T-helper 9 cell (primary cell): Measurements from ENCODE around the gene MAGED2.
"Not testable (repeated sequence)": the region's sequence is repeated elsewhere in the genome, so short reads cannot be mapped to it uniquely, and the experiment has no call there.

Source experiments
- DNase-seq: peaks from one replicate; pipeline ENCODE4 v3.0.0-alpha.2; 2020
- total RNA-seq, 2 donors: gene quantifications; one replicate each; lab custom pipeline; 2026; lab: John Stamatoyannopoulos, UW

Gene MAGED2
- total RNA-seq, result 132 to 231 reads per million in 2 donors

DNA sequence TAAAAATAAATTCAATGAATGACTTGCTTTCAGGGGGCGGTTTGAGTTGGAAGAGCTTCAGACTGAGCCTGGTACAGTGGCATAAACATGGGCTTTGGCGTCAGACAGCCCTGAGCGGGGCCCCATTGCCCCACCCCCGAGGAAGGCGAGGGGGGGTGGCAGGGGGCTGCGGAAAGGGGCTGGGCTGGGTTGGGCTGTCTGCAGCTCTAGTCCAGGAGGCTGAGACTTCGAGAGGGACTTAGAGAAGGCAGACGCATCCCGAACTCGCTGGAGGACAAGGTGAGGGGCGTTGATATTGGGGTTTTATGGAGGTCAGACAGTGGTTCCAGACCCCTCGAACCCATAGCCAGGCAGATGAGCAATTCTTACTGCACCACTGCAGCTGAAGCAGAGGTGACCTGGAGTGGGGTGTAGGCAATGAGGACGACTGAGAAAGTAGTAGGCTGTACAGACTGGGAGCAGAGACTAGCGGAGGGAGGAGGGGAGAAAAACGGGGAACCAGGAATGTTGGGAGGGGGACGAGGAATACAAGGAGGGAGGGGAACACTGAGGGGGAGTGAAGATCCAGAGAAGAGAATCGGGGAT lies at the start of gene MAGED2:
MAGED2 (plus strand) TSS at position 222 of the 585 bp plus-strand sequence. CDS start 1,587 bp downstream, outside the sequence.
- peak; percentile 37 for DNase-seq

- no peak for DNase-seq
Measured at GRCh38 chrX:54758114-54759055, 49.2 kb upstream of the MAGED2 start.

DNA sequence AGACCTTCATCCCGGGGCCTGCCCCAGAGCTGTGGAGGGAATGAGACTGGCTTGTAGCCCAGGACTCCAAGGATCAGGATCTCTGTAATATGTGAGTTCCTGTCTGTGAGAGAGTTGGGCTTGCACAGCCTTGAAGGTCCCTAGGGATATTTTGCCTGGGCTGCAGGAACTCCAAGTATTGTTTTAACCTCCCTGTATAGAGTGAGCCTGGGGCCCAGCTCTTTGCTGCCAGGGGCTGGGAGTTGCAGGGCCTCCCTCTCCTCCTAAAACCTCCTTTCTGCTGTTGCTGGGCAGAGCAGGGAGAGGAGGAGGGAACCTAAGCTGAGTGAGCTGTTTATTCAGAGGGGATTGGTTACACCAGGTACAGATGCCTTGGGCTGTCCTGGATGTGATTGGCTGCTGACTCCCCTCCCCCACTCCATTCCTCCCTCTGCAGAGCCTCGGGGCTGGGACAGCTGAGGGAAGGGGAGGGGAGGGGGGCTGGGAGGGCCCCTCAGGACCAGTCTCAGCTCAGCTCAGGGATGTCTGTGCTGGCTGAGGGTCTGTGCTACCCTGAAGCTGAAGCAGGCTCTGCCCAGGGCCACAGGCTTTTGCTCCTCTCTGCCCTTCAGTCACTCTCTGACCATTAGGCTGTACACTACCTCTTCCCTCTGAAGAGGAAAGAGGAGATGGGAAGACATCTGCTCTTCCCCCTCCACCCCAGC lies 33.0 kb upstream of the MAGED2 start:
- DNase-seq, result not testable (repeated sequence)

GRCh38 chrX:54776061-54776460 lies 31.5 kb upstream of the MAGED2 start:
- no peak for DNase-seq

DNA sequence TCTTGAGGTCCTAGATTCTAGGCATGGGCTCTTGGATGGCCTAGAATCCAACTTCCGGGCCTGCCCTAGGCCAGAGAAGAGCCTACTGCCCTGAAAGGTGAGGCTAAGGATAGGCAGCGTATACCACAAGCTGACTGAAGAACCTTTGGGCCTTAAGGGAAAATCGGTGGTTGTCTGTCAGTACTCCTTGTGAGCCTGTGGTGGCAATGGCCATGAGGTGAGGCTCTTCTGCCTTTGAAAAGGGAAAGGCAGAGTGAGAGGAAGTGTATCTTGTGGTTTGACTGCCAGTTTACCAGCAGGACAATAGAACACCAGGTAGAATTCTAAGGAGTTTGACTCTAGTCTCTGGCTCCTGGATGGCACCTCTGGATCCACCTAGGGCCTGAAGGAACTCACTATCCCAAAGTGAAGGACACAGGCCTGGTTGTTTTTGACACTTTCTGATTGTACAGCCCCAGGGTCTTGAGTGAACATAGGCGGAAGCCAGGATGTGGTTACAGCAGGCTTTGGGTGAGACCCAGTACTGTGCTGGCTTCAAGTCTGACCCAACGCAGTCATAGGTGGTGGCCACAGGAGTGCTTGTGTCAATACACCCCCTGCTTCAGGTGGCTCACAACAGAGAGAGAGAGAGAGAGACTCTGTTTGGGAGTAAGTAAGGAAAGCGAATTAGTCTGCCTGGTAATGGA lies 30.4 kb upstream of the MAGED2 start:
- DNase-seq, result no peak

GRCh38 chrX:54785901-54786300 lies 21.6 kb upstream of the MAGED2 start:
- DNase-seq, result no peak

DNA sequence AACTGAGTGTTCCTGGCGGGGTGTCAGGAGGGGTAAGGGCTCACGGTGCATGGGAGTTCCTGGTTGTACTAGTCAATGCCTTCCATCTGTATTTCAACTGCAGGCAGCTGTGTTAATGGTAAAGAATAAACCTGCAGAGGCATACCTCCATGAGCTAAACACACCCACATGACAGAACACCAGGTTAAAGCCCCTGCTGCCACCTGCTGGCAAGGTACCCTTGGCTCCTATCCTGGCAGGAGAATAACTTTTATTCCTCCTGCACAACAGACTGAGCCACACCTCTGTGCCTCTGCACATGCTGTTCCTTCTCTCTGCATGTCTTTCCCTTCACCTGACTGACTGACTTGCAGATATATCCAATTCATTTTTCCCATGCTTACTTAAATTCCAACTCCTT lies 20.6 kb upstream of the MAGED2 start:
- peak; percentile 16 for DNase-seq

DNA sequence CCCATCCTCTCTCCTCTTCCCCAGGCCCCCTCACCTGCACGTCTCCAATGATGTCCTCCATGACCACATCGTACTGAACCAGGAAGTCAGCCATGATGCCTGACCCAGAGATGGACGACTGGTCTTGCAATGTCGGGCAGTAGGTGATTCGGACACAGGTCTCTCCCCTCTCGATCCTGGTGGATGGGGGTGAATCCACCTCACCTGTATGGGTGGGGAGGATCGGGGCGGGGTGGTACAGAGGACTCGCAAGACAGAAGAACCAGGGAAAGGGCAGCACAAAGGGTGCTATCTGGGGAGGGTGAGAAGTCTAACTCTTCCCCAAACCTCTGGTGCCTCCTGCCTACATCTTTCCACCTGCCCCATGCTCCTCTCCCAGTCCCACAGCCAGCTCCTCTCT lies 19.1 kb upstream of the MAGED2 start:
- no peak for DNase-seq

DNA sequence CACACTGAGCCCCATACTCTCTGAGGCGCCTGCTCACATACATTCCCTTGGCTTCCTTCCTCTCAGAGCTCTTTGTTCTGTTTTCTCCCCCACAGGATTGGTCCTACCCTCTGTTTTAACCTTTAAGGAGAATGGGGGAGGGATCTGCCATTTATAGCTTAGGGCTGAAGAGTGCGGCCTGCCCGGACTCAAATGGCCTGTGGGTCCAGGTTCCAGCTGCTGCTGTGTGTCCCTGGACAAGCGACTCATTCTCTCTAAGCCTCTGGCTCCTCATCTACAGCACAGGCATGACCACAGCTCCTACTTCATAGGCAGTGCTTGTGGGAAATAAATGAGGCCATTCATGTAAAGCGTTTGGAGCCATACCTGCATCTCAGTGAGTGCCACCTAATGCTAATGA lies 18.1 kb upstream of the MAGED2 start:
- DNase-seq, result not testable (repeated sequence)

DNA sequence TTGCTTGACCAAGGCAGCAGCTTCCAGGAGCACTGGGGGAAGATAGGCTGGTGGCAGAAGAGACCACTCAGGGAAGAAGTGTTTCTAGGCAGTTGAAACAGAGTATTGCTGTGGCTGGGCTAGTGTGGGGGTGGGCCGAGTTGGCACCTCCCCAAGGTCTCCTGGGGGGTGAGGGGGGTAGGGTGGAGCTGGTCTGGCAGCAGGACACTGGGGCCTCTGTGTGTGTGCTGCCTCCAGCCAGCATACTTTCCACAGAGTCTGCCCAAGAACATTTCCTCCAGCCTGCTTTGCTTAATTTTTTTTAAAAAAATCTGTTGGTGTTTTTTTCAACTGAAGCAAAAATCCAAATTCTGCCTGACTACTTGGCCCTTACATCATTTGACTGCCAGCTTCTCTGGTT lies 13.5 kb upstream of the MAGED2 start:
- DNase-seq, result no peak

- DNase-seq, result no peak
Measured at GRCh38 chrX:54794795-54795194, 12.8 kb upstream of the MAGED2 start.

- DNase-seq, result no peak
Measured at GRCh38 chrX:54798137-54798536, 9.4 kb upstream of the MAGED2 start, which contains the start of gene ITIH6. Gene ITIH6, minus strand, starts transcription at chrX:54798255. Its CDS starts 45 bp downstream, at chrX:54798210.

DNA sequence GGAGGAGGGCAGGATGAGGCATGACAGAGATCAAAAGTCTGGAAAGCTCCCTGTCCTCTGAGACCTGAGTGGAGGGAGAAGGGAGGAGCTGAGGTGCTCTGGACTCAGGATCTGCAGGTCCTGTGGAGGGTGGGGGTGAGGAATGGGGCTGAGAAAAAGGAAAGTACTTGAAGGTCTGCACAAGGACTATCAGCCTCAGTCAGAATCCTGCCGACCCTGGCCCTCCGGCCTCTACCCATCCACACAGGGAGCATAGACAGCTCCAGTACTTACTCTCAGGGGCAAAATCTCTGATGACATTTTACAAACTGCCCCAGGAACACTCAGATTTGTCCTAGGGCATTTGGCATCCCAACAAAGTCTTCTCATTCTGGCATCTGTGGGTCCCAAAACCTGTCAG lies 8.5 kb upstream of the MAGED2 start:
- DNase-seq, result no peak

GRCh38 chrX:54808109-54808604 lies 612 bp downstream of the MAGED2 start:
- DNase-seq, result peak; percentile 39

DNA sequence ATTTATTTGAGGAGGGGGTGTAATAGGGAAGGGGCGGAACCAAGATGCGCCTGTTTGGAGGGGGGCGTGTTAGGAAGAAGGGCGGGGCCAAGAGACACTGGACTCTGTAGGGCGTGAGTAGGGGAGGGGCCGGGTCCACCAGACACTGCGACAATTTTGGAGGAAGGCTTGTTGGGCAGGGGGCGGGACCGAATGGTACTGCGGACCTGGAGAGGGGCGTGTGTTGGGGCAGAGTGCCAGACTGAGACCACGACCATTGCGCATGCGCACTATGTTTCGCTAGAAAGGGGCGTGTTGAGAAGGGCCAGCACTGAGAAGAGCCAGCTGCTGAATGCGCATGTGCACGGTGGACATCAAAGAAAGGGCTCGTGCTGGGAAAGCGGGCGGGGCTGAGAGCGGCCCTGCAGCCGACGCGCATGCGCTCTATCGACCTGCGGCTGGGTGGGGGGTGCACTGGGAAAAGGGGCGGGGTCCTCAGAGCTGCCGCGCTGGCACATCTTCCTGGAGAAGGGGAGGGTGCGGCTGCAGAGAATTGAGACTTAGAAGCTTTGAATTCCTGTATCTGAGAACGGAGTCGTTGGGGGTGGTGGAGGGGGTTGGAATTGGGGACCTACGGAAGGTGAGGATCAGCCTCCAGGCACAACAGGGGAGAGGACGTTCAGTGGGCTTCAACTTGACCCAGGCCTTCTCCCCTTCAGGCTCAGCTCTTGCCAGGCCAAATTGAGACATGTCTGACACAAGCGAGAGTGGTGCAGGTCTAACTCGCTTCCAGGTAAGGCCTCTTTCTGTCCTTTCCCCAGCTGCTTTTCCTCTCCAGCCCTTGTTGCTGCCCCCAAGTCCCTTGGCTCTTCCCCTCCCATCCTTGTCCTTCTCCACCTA lies 1.3 kb downstream of the MAGED2 start:
- DNase-seq, result peak; percentile 76

GRCh38 chrX:54810532-54810931 lies 3.0 kb downstream of the MAGED2 start:
- DNase-seq, result no peak

DNA sequence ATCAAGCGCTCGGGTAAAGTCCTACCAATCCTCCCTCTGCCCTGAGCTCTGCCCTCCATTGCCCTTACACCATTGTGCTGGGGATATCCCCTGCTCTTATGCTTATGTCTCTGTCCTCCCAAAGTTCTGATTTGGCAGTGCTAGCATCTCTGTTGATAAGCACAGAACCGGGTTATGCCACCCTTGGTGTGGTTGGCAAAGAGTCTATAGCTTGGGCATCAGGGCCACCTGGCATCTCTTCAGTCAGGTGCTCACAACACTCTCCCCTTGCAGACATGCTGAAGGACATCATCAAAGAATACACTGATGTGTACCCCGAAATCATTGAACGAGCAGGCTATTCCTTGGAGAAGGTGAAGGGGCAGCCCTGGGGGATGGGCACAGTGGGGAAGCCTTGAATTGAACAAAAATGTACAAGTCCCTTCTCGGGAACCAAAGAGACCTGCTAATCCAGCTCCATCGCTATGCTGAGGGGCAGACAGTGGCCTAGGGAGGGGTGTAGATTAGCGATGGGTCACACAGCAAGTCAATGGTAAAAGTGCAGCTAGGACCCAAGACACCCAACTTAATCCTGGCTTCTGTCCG lies 3.8 kb downstream of the MAGED2 start:
- no peak for DNase-seq

DNA sequence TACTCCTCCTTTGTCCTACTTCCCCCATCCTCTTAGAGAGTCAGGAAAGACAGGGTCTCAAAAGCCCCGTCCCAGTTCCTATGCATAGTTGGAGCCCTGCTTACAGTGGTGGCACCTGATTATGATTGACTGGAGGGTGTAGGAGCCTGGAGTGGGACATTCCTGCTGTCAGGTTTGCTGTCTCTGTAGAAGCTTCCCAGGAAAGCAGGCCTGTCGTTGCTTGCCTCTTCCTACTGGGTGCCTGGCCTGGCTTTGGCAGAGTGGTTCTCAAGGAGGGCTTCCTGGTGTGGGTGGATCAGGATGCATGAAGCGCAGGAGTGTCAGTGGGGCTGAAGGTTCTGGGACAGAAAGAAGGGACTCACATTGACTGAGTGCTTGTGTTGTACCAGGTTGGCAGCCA lies 4.8 kb downstream of the MAGED2 start:
- DNase-seq, result no peak

GRCh38 chrX:54817220-54817820 lies 9.8 kb downstream of the MAGED2 start:
- no peak for DNase-seq

DNA sequence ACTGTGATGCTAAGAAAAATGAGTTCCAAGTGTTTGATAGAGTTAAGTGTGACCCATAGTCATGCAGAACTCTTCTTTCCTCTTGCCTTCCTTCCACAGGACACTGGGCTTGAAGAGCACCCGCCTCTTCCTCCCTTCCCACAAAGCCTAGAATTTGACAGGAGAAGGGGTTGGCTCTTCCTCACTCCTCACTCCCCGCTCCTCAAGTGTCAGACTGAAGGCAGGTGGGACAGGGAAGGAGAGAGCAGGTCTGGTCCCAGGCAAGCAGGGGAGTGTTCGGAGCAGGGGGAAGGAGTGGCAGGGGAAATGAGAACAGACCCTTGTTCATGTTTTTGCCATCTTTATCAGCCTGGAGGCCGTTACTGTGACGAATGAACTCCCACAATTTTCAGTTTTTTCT lies 10.7 kb downstream of the MAGED2 start:
- DNase-seq, result no peak

DNA sequence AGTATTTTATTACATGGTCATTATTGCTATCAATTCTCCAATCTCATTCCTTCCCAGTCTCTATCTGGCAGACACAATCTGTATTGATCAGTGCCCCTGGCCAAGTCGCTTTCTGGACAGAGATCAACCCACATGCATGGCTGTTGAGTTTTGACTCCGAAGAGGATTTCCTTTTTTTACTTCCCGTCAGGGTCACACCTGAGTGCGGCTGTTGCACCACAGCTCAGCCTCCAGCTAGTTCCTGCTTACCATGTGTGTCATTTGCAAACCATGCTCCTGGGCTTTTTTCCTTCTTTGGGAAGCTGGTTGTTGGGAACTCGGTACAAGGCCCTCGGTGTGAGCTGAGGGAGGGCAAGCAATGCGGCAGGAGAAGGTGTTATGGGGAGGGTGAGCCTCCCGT lies 11.7 kb downstream of the MAGED2 start:
- no peak for DNase-seq
